ENCODE data around the gene SPHK2.

Gene SPHK2

GRCh38 chr19:48600679-48601417 lies 18.5 kb upstream of the SPHK2 start:
- no peaks in the 10 kb centered on the region for H3K36me3 ChIP-seq (ENCODE audit: control insufficient read depth, insufficient read depth, low read length)
- H3K4me3 ChIP-seq (ENCODE audit: low read length) = no peak overlapping the region
- H2AK5ac ChIP-seq (ENCODE audit: low read length) = no peak overlapping the region
- no peaks in the 10 kb centered on the region for H3K27me3 ChIP-seq (ENCODE audit: insufficient read depth, low read length, poor library complexity)
- WGBS (ENCODE audit: extremely low coverage, insufficient coverage, low lambda C conversion rate) = no CpG with 5 or more reads among the region's 21 CpGs
- H3K27ac ChIP-seq (ENCODE audit: low read depth, low read length) = no peak overlapping the region
- H3K4ac ChIP-seq (ENCODE audit: low read depth, low read length) = no peak overlapping the region
- DNase-seq = no peak
- H3K56ac ChIP-seq (ENCODE audit: low read length) = no peak overlapping the region
- H3K23ac ChIP-seq (ENCODE audit: low read length) = no peak overlapping the region
- H2BK15ac ChIP-seq (replicated peaks; ENCODE audit: low read depth) = no peak overlapping the region
- no peaks in the 10 kb centered on the region for H3K79me2 ChIP-seq (ENCODE audit: control insufficient read depth, insufficient read depth, low read length)
- no peak overlapping the region for H3K18ac ChIP-seq (ENCODE audit: low read length)
- H4K8ac ChIP-seq (ENCODE audit: low read depth, low read length) = no peak overlapping the region
- no peaks in the 10 kb centered on the region for H3K4me1 ChIP-seq (ENCODE audit: control insufficient read depth, low read depth, low read length)
- H4K5ac ChIP-seq (ENCODE audit: low read length) = no peak overlapping the region
- no peak overlapping the region for H2BK120ac ChIP-seq (ENCODE audit: low read depth, low read length)
- H2BK5ac ChIP-seq (ENCODE audit: low read length) = no peak overlapping the region
- no peak overlapping the region for H3K4me2 ChIP-seq (ENCODE audit: low read length)
- no peak overlapping the region for H3K9ac ChIP-seq (ENCODE audit: low read length)
- no peaks in the 10 kb centered on the region for H3K79me1 ChIP-seq (ENCODE audit: low read length)

GRCh38 chr19:48603001-48603400 lies 16.3 kb upstream of the SPHK2 start:
- H4K8ac ChIP-seq (ENCODE audit: low read depth, low read length) = no peak overlapping the region
- no peak overlapping the region for H3K56ac ChIP-seq (ENCODE audit: low read length)
- no peak overlapping the region for H3K23ac ChIP-seq (ENCODE audit: low read length)
- no peaks in the 10 kb centered on the region for H3K36me3 ChIP-seq (ENCODE audit: control insufficient read depth, insufficient read depth, low read length)
- H3K27ac ChIP-seq (ENCODE audit: low read depth, low read length) = no peak overlapping the region
- no peaks in the 10 kb centered on the region for H3K27me3 ChIP-seq (ENCODE audit: insufficient read depth, low read length, poor library complexity)
- no peak overlapping the region for H2BK15ac ChIP-seq (replicated peaks; ENCODE audit: low read depth)
- no peaks in the 10 kb centered on the region for H3K4me1 ChIP-seq (ENCODE audit: control insufficient read depth, low read depth, low read length)
- no peak overlapping the region for H3K4me2 ChIP-seq (ENCODE audit: low read length)
- H3K9ac ChIP-seq (ENCODE audit: low read length) = no peak overlapping the region
- no CpG with 5 or more reads among the region's 9 CpGs for WGBS (ENCODE audit: extremely low coverage, insufficient coverage, low lambda C conversion rate)
- H3K79me2 ChIP-seq (ENCODE audit: control insufficient read depth, insufficient read depth, low read length) = no peaks in the 10 kb centered on the region
- no peak overlapping the region for H3K4ac ChIP-seq (ENCODE audit: low read depth, low read length)
- no peak overlapping the region for H2BK5ac ChIP-seq (ENCODE audit: low read length)
- H3K4me3 ChIP-seq (ENCODE audit: low read length) = no peak overlapping the region
- no peaks in the 10 kb centered on the region for H3K79me1 ChIP-seq (ENCODE audit: low read length)
- no peak for DNase-seq
- no peak overlapping the region for H4K5ac ChIP-seq (ENCODE audit: low read length)
- H2AK5ac ChIP-seq (ENCODE audit: low read length) = no peak overlapping the region
- H3K18ac ChIP-seq (ENCODE audit: low read length) = no peak overlapping the region
- no peak overlapping the region for H2BK120ac ChIP-seq (ENCODE audit: low read depth, low read length)

- H4K8ac ChIP-seq (ENCODE audit: low read depth, low read length) = no peak overlapping the region
- no peak overlapping the region for H2AK5ac ChIP-seq (ENCODE audit: low read length)
- no peak overlapping the region for H4K5ac ChIP-seq (ENCODE audit: low read length)
- no peak overlapping the region for H2BK120ac ChIP-seq (ENCODE audit: low read depth, low read length)
- H3K4me2 ChIP-seq (ENCODE audit: low read length) = no peak overlapping the region
- H3K9ac ChIP-seq (ENCODE audit: low read length) = no peak overlapping the region
- H3K56ac ChIP-seq (ENCODE audit: low read length) = no peak overlapping the region
- H3K18ac ChIP-seq (ENCODE audit: low read length) = no peak overlapping the region
- H3K27ac ChIP-seq (ENCODE audit: low read depth, low read length) = no peak overlapping the region
- no peak for DNase-seq
- H2BK15ac ChIP-seq (replicated peaks; ENCODE audit: low read depth) = no peak overlapping the region
- no peaks in the 10 kb centered on the region for H3K79me1 ChIP-seq (ENCODE audit: low read length)
- WGBS (ENCODE audit: extremely low coverage, insufficient coverage, low lambda C conversion rate) = no CpG with 5 or more reads among the region's 39 CpGs
- H3K36me3 ChIP-seq (ENCODE audit: control insufficient read depth, insufficient read depth, low read length) = no peaks in the 10 kb centered on the region
- H3K4ac ChIP-seq (ENCODE audit: low read depth, low read length) = no peak overlapping the region
- H3K27me3 ChIP-seq (ENCODE audit: insufficient read depth, low read length, poor library complexity) = no peaks in the 10 kb centered on the region
- H3K4me1 ChIP-seq (ENCODE audit: control insufficient read depth, low read depth, low read length) = no peaks in the 10 kb centered on the region
- H3K23ac ChIP-seq (ENCODE audit: low read length) = no peak overlapping the region
- no peak overlapping the region for H3K4me3 ChIP-seq (ENCODE audit: low read length)
- H2BK5ac ChIP-seq (ENCODE audit: low read length) = no peak overlapping the region
- H3K79me2 ChIP-seq (ENCODE audit: control insufficient read depth, insufficient read depth, low read length) = no peaks in the 10 kb centered on the region
Measured at GRCh38 chr19:48603449-48603848, 15.9 kb upstream of the SPHK2 start.

- H4K5ac ChIP-seq (ENCODE audit: low read length) = no peak overlapping the region
- no peaks in the 10 kb centered on the region for H3K79me1 ChIP-seq (ENCODE audit: low read length)
- no peaks in the 10 kb centered on the region for H3K27me3 ChIP-seq (ENCODE audit: insufficient read depth, low read length, poor library complexity)
- no peaks in the 10 kb centered on the region for H3K4me1 ChIP-seq (ENCODE audit: control insufficient read depth, low read depth, low read length)
- no peak for DNase-seq
- no peak overlapping the region for H3K56ac ChIP-seq (ENCODE audit: low read length)
- H2BK120ac ChIP-seq (ENCODE audit: low read depth, low read length) = no peak overlapping the region
- H3K4ac ChIP-seq (ENCODE audit: low read depth, low read length) = no peak overlapping the region
- H3K79me2 ChIP-seq (ENCODE audit: control insufficient read depth, insufficient read depth, low read length) = no peaks in the 10 kb centered on the region
- H3K4me3 ChIP-seq (ENCODE audit: low read length) = no peak overlapping the region
- no peak overlapping the region for H2BK5ac ChIP-seq (ENCODE audit: low read length)
- no peak overlapping the region for H2BK15ac ChIP-seq (replicated peaks; ENCODE audit: low read depth)
- no peak overlapping the region for H3K23ac ChIP-seq (ENCODE audit: low read length)
- WGBS (ENCODE audit: extremely low coverage, insufficient coverage, low lambda C conversion rate) = no CpG with 5 or more reads among the region's 9 CpGs
- no peak overlapping the region for H3K9ac ChIP-seq (ENCODE audit: low read length)
- H2AK5ac ChIP-seq (ENCODE audit: low read length) = no peak overlapping the region
- no peak overlapping the region for H3K4me2 ChIP-seq (ENCODE audit: low read length)
- H4K8ac ChIP-seq (ENCODE audit: low read depth, low read length) = no peak overlapping the region
- H3K27ac ChIP-seq (ENCODE audit: low read depth, low read length) = no peak overlapping the region
- H3K18ac ChIP-seq (ENCODE audit: low read length) = no peak overlapping the region
- H3K36me3 ChIP-seq (ENCODE audit: control insufficient read depth, insufficient read depth, low read length) = no peaks in the 10 kb centered on the region
Measured at GRCh38 chr19:48603850-48604249, 15.5 kb upstream of the SPHK2 start.

- Histone ChIP-seq H3K4ac (ENCODE audit: low read depth, low read length) (no peak within 1 kb of the TSS), H3K4me3 (ENCODE audit: low read length) (no peak within 1 kb of the TSS), H3K18ac (ENCODE audit: low read length) (no peak within 1 kb of the TSS), H3K4me1 (ENCODE audit: control insufficient read depth, low read depth, low read length) (no peaks in the 10 kb centered on the region), H3K27me3 (ENCODE audit: insufficient read depth, low read length, poor library complexity) (no peaks in the 10 kb centered on the region), H3K36me3 (ENCODE audit: control insufficient read depth, insufficient read depth, low read length) (no peaks in the 10 kb centered on the region), H2BK120ac (ENCODE audit: low read depth, low read length) (no peak within 1 kb of the TSS), H4K8ac (ENCODE audit: low read depth, low read length) (no peak within 1 kb of the TSS), H3K79me1 (ENCODE audit: low read length) (no peaks in the 10 kb centered on the region), H3K23ac (ENCODE audit: low read length) (no peak within 1 kb of the TSS), H4K5ac (ENCODE audit: low read length) (no peak within 1 kb of the TSS), H3K79me2 (ENCODE audit: control insufficient read depth, insufficient read depth, low read length) (no peaks in the 10 kb centered on the region), H2AK5ac (ENCODE audit: low read length) (no peak within 1 kb of the TSS), H3K56ac (ENCODE audit: low read length) (no peak within 1 kb of the TSS), H2BK5ac (ENCODE audit: low read length) (no peak within 1 kb of the TSS), H2BK15ac (replicated peaks; ENCODE audit: low read depth) (no peak within 1 kb of the TSS), H3K9ac (ENCODE audit: low read length) (no peak within 1 kb of the TSS), H3K4me2 (ENCODE audit: low read length) (no peak within 1 kb of the TSS), H3K27ac (ENCODE audit: low read depth, low read length) (no peak within 1 kb of the TSS)
- WGBS (ENCODE audit: extremely low coverage, insufficient coverage, low lambda C conversion rate) = no CpG with 5 or more reads among the region's 39 CpGs
- DNase-seq = no peak
Measured at GRCh38 chr19:48606463-48607358, 12.6 kb upstream of the SPHK2 start, which contains the start of gene SPACA4. Gene SPACA4 (plus strand): TSS chr19:48606742. CDS start chr19:48606979, 237 bp downstream.
